Small intestine (tissue), 7 donors: ENCODE measurements around the gene ACACB. TPM values are rescaled to one million over a fixed set of nuclear protein-coding genes. Genes with fewer than 3 reads are reported as not detected.

ENCODE experiments used
- DNase-seq, 2 donors: peaks; one replicate each; pipeline versions ENCODE4 v3.0.0 to v3.0.0-alpha.2; 2013
- FAIRE-seq: peaks from 2 replicates; lab custom pipeline; 2012; peaks lifted over from hg19 to GRCh38; lab: Jason Lieb, UNC
- H3K27ac ChIP-seq, 3 donors: one replicate each; pipeline ENCODE4 v1.5.1; 2013; ENCODE audit warnings: low read length in 2 of 3, mild to moderate bottlenecking in 2 of 3, control low read depth in 1 of 3, inconsistent platforms in 1 of 3, low read depth in 1 of 3, moderate library complexity in 1 of 3
- H3K27me3 ChIP-seq, 3 donors: one replicate each; pipeline ENCODE4 v1.6.1; 2013; ENCODE audit warnings: low read length in 3 of 3, inconsistent platforms in 1 of 3; ENCODE audit not compliant: control insufficient read depth in 3 of 3, insufficient read depth in 3 of 3
- H3K36me3 ChIP-seq, 3 donors: one replicate each; pipeline ENCODE4 v1.6.1; 2013; ENCODE audit warnings: low read length in 3 of 3, inconsistent platforms in 1 of 3, low read depth in 1 of 3, mild to moderate bottlenecking in 1 of 3, moderate library complexity in 1 of 3; ENCODE audit not compliant: control insufficient read depth in 3 of 3, insufficient read depth in 2 of 3
- H3K4me1 ChIP-seq, 3 donors: one replicate each; pipeline ENCODE4 v1.6.1; 2013; ENCODE audit warnings: low read length in 2 of 3, inconsistent platforms in 1 of 3, low read depth in 1 of 3, mild to moderate bottlenecking in 1 of 3, moderate library complexity in 1 of 3; ENCODE audit not compliant: control insufficient read depth in 3 of 3, insufficient read depth in 2 of 3
- H3K4me3 ChIP-seq, 3 donors: one replicate each; pipeline ENCODE4 v1.5.1; 2013; ENCODE audit warnings: low read length in 3 of 3, control low read depth in 1 of 3, inconsistent platforms in 1 of 3, low read depth in 1 of 3, mild to moderate bottlenecking in 1 of 3, moderate library complexity in 1 of 3
- H3K9me3 ChIP-seq, 2 donors: one replicate each; pipeline ENCODE4 v1.6.1; 2013; ENCODE audit warnings: low read depth in 1 of 2, low read length in 1 of 2; ENCODE audit not compliant: control insufficient read depth in 2 of 2, insufficient read depth in 1 of 2
- WGBS, 3 donors: extraction: QIAGEN DNeasy Blood & Tissue Kit; methylation state at CpG; one replicate each; pipeline ENCODE4 v1.1.7; 2013; 5-methylcytosine and 5-hydroxymethylcytosine counted together
- polyA plus RNA-seq, 4 donors: library from polyadenylated mRNA; stranded (reverse) in 3 of 4; unstranded in 1 of 4; fragments of 200-250 nt in 3 of 4; fragments of 120-200 nt in 1 of 4; gene quantifications; one replicate each; pipeline versions ENCODE4 v1.2.1 to v1.2.3, GENCODE V29; 2013
- donor health status: healthy with polysubstance abuse.
- donor health status: control.
- donor health status: control.
- donor health status: Bipolar disorder and iron deficiency.
- donor health status: healthy.

ACACB gene
- polyA plus RNA-seq, 4 donors, result 7.0 to 40.5 (median 14.1) TPM

GRCh38 chr12:109173443-109174240, 57.3 kb downstream of the ACACB start:
- H3K27me3 ChIP-seq, result no peaks in the 10 kb centered on the region
- no peak overlapping the region for H3K4me3 ChIP-seq
- peaks cover 0 to 10% of the 10 kb centered on the region in 2 donors for H3K9me3 ChIP-seq
- 95 to 97% (median 96%) methylated on average over 17 of the region's 17 CpGs for WGBS, 3 donors
- FAIRE-seq (no peak), DNase-seq (no peak)
- no peaks in the 10 kb centered on the region for H3K4me1 ChIP-seq
- H3K36me3 ChIP-seq, result peaks cover 9 to 36% (median 35%) of the 10 kb centered on the region in 3 donors
- H3K27ac ChIP-seq, result no peak overlapping the region

DNA sequence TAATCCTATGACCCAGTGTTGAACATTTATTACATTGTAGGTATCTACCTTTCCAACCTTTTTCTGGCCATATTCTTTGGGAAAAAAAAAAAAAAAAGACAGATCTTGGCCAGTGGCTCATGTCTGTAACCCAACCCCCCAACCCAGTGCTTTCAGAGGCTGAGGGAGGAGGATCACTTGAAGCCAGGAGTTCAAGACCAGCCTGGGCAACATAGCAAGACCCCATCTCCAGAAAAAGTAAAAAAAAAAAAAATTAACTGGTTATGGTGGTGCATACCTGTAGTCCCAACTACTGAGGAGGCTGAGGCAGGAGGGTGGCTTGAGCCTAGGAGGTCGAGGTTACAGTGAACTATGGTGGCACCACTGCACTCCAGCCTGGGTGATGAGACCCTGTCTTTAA, 58.1 kb downstream of the ACACB start:
- DNase-seq, result no peak
- no peak for FAIRE-seq
- no peak overlapping the region for H3K27ac ChIP-seq
- WGBS, 3 donors, result 91 to 96% (median 94%) methylated on average over 1 of the region's 1 CpG
- H3K36me3 ChIP-seq, result peaks cover 13 to 39% (median 38%) of the 10 kb centered on the region in 3 donors
- H3K4me1 ChIP-seq, result no peaks in the 10 kb centered on the region
- peaks cover 0 to 10% of the 10 kb centered on the region in 2 donors for H3K9me3 ChIP-seq
- no peak overlapping the region for H3K4me3 ChIP-seq
- H3K27me3 ChIP-seq, result no peaks in the 10 kb centered on the region

DNA sequence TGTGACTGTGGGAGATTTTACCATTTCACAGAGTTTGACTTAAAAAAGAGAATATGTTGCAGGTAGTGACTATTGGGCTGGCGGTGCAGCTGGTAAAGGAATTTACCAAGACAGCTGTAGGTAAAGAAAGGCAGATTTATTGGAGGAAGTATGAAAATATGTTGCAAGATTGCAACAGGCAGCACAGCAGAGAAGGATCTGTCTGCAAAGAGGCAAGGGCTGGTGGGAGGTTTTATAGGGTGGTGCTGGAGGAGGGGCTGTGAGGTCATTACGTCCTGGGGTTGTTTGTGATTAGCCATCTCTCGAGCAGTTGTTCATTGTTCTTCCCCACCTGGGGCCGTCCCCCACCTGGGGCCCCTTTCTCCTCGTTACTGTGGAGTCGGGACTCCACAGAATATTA, 62.1 kb downstream of the ACACB start:
- H3K36me3 ChIP-seq, result peaks cover 11 to 32% (median 32%) of the 10 kb centered on the region in 3 donors
- H3K27me3 ChIP-seq, result no peaks in the 10 kb centered on the region
- FAIRE-seq, result no peak
- H3K9me3 ChIP-seq, result peaks cover 0 to 8% of the 10 kb centered on the region in 2 donors
- no peaks in the 10 kb centered on the region for H3K4me1 ChIP-seq
- no peak overlapping the region for H3K27ac ChIP-seq
- H3K4me3 ChIP-seq, result no peak overlapping the region
- DNase-seq, result no peak
- 85 to 94% (median 91%) methylated on average over 6 of the region's 6 CpGs for WGBS, 3 donors

GRCh38 chr12:109179927-109180326, 63.5 kb downstream of the ACACB start:
- Histone ChIP-seq H3K4me1 (no peaks in the 10 kb centered on the region), H3K27ac (no peak overlapping the region), H3K36me3 (peaks cover 13 to 30% (median 28%) of the 10 kb centered on the region in 3 donors), H3K4me3 (no peak overlapping the region), H3K27me3 (no peaks in the 10 kb centered on the region), H3K9me3 (no peaks in the 10 kb centered on the region)
- no peak for FAIRE-seq
- DNase-seq, result no peak
- WGBS, 3 donors, result 87 to 88% (median 87%) methylated on average over 6 of the region's 6 CpGs

GRCh38 chr12:109182041-109182839, 65.9 kb downstream of the ACACB start:
- Histone ChIP-seq H3K4me3 (no peak overlapping the region), H3K27ac (no peak overlapping the region), H3K36me3 (peaks cover 13 to 39% (median 30%) of the 10 kb centered on the region in 3 donors), H3K9me3 (no peaks in the 10 kb centered on the region), H3K4me1 (no peaks in the 10 kb centered on the region), H3K27me3 (no peaks in the 10 kb centered on the region)
- WGBS, 3 donors, result 86 to 94% (median 88%) methylated on average over 7 of the region's 7 CpGs
- FAIRE-seq (no peak), DNase-seq (no peak)

DNA sequence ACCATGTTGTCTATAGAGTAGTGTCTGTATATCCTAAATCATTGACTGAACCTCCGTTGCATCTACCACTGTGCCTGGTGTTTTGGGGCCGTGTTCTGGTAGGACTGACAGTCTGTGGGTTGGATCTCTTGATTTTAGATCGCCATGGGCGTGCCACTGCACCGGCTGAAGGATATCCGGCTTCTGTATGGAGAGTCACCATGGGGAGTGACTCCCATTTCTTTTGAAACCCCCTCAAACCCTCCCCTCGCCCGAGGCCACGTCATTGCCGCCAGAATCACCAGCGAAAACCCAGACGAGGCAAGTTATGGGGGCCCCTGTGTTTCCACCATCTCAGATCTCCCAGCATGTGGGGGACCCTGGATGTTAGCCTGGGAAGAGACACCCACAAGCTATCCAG, 69.1 kb downstream of the ACACB start:
- no peak for DNase-seq
- Histone ChIP-seq H3K9me3 (no peaks in the 10 kb centered on the region), H3K27ac (no peak overlapping the region), H3K4me1 (no peaks in the 10 kb centered on the region), H3K27me3 (no peaks in the 10 kb centered on the region), H3K4me3 (no peak overlapping the region), H3K36me3 (peaks cover 7 to 23% (median 19%) of the 10 kb centered on the region in 3 donors)
- no peak for FAIRE-seq
- WGBS, 3 donors, result 94 to 97% (median 97%) methylated on average over 12 of the region's 12 CpGs

GRCh38 chr12:109186993-109187653, 70.7 kb downstream of the ACACB start:
- 89 to 92% (median 91%) methylated on average over 10 of the region's 10 CpGs for WGBS, 3 donors
- DNase-seq (no peak), FAIRE-seq (no peak)
- H3K4me3 ChIP-seq, result no peak overlapping the region
- H3K27me3 ChIP-seq, result no peaks in the 10 kb centered on the region
- peaks cover 7 to 32% (median 20%) of the 10 kb centered on the region in 3 donors for H3K36me3 ChIP-seq
- no peak overlapping the region for H3K27ac ChIP-seq
- no peaks in the 10 kb centered on the region for H3K9me3 ChIP-seq
- H3K4me1 ChIP-seq, result no peaks in the 10 kb centered on the region

- Histone ChIP-seq H3K4me3 (no peak overlapping the region), H3K27me3 (no peaks in the 10 kb centered on the region), H3K4me1 (no peaks in the 10 kb centered on the region), H3K9me3 (no peaks in the 10 kb centered on the region), H3K36me3 (peaks cover 7 to 36% (median 18%) of the 10 kb centered on the region in 3 donors), H3K27ac (no peak overlapping the region)
- DNase-seq (no peak), FAIRE-seq (no peak)
- 69 to 77% (median 71%) methylated on average over 4 of the region's 4 CpGs for WGBS, 3 donors
These were observed 71.8 kb downstream of the ACACB start for GRCh38 chr12:109188108-109188712.
